GM12878 (cell line): ENCODE results near the gene PPT1. TPM values are rescaled to one million over a fixed set of nuclear protein-coding genes. Genes with fewer than 3 reads are reported as not detected.

ENCODE experiments used
- ATAC-seq: fragments of 200-7000 bp; cut with Tn5 transposase; 3 replicates; pipeline ENCODE4 v1.9.1; 2020; ENCODE audit warnings: mild to moderate bottlenecking, moderate library complexity
- BruUV-seq: library from RNA; stranded (reverse); fragments of 400-500 nt; replicated peaks from 2 replicates; lab custom pipeline; 2021; lab: Mats Ljungman, UMichigan
- CTCF ChIA-PET: fragments of 300-600 bp; sonication (Branson Sonifier 250); formaldehyde crosslinking; extraction: SDS; loops from one replicate; lab custom pipeline; 2021; ENCODE audit warnings: inconsistent platforms; lab: Yijun Ruan, JAX
- POLR2A ChIA-PET: fragments of 350-600 bp; formaldehyde crosslinking; extraction: SDS; loops from one replicate; lab custom pipeline; 2021; ENCODE audit warnings: inconsistent platforms; lab: Charles Lee
- RAD21 ChIA-PET: fragments of 300-600 bp; sonication (Branson Sonifier 250); formaldehyde crosslinking; loops from one replicate; lab custom pipeline; 2023; ENCODE audit warnings: antibody characterized with exemption; ENCODE audit not compliant: unreplicated experiment; lab: Charles Lee
- SMC1A ChIA-PET: fragments of 300-600 bp; sonication (Branson Sonifier 250); formaldehyde crosslinking; loops from one replicate; lab custom pipeline; 2023; ENCODE audit not compliant: unreplicated experiment, uncharacterized antibody; lab: Charles Lee
- DNase-seq: peaks from one replicate; pipeline ENCODE4 v3.0.0-alpha.2; 2011; ENCODE audit warnings: low read depth, low spot score
- FAIRE-seq: peaks from 3 replicates; lab custom pipeline; 2011; peaks lifted over from hg19 to GRCh38; lab: Jason Lieb, UNC
- H2AFZ ChIP-seq: 2 replicates; pipeline ENCODE4 v1.6.0; 2011; ENCODE audit warnings: low read depth, low read length, control low read depth; ENCODE audit not compliant: control insufficient read depth
- H3K27ac ChIP-seq: 2 replicates; pipeline ENCODE4 v1.5.1; 2011; ENCODE audit warnings: control low read depth; ENCODE audit not compliant: control insufficient read depth, insufficient read depth
- H3K27me3 ChIP-seq, 2 experiments: replicated peaks in 1 of 2; 2 replicates each; pipeline versions ENCODE4 v1.6.0 to v1.6.1; 2011; ENCODE audit warnings: low read length in 1 of 2; ENCODE audit not compliant: control insufficient read depth in 2 of 2, insufficient read depth in 2 of 2
- H3K36me3 ChIP-seq, 2 experiments: 2 replicates each; pipeline ENCODE4 v1.5.1; 2011; ENCODE audit warnings: low read length in 1 of 2; ENCODE audit not compliant: control insufficient read depth in 2 of 2, insufficient read depth in 2 of 2
- H3K4me1 ChIP-seq: 2 replicates; pipeline ENCODE4 v1.6.1; 2011; ENCODE audit warnings: mild to moderate bottlenecking, low read length, moderate library complexity, mixed read lengths; ENCODE audit not compliant: control insufficient read depth, insufficient read depth
- H3K4me2 ChIP-seq: 2 replicates; pipeline ENCODE4 v1.6.0; 2011; ENCODE audit warnings: control low read depth; ENCODE audit not compliant: control insufficient read depth, insufficient read depth
- H3K4me3 ChIP-seq: fragments of 200-600 bp; sonication (generic); 2 replicates; pipeline ENCODE4 v1.5.1; 2016
- H3K79me2 ChIP-seq: 2 replicates; pipeline ENCODE4 v1.6.0; 2011; ENCODE audit warnings: low read length; ENCODE audit not compliant: control insufficient read depth, insufficient read depth
- H3K9ac ChIP-seq: 2 replicates; pipeline ENCODE4 v1.8.0; 2011; ENCODE audit warnings: low read length, control low read depth, mixed read lengths; ENCODE audit not compliant: control insufficient read depth, insufficient read depth
- H3K9me3 ChIP-seq: replicated peaks from 3 replicates; pipeline ENCODE4 v1.5.1; 2011; ENCODE audit warnings: mild to moderate bottlenecking, low read length; ENCODE audit not compliant: control insufficient read depth, insufficient read depth
- H4K20me1 ChIP-seq: 2 replicates; pipeline ENCODE4 v1.6.0; 2011; ENCODE audit not compliant: control insufficient read depth, insufficient read depth
- ATF3 ChIP-seq: IDR thresholded peaks from 2 replicates; pipeline ENCODE4 v1.6.1; 2011; ENCODE audit warnings: low read depth, mild to moderate bottlenecking, low read length, moderate library complexity, borderline replicate concordance; ENCODE audit errors: extremely low read depth
- BRCA1 ChIP-seq: IDR thresholded peaks from 2 replicates; pipeline ENCODE4 v1.6.1; 2011; ENCODE audit warnings: low read depth, low read length, improper control_type of control experiment
- JUND ChIP-seq: IDR thresholded peaks from 2 replicates; pipeline ENCODE4 v1.6.1; 2012; ENCODE audit warnings: low read depth, mild to moderate bottlenecking, low read length, improper control_type of control experiment, moderate library complexity
- MAX ChIP-seq: IDR thresholded peaks from 2 replicates; pipeline ENCODE4 v1.6.1; 2012; ENCODE audit warnings: low read depth, low read length, improper control_type of control experiment
- PKNOX1 ChIP-seq: fragments of 450-650 bp; IDR thresholded peaks from 2 replicates; pipeline ENCODE4 v1.6.1; 2016; ENCODE audit warnings: mild to moderate bottlenecking
- PRDM15 ChIP-seq: fragments of 450-650 bp; formaldehyde crosslinking; IDR thresholded peaks from 2 replicates; pipeline ENCODE4 v1.4.0; 2020; ENCODE audit warnings: mild to moderate bottlenecking, moderate library complexity
- RELB ChIP-seq: fragments of 450-650 bp; IDR thresholded peaks from 2 replicates; pipeline ENCODE4 v1.6.1; 2017; ENCODE audit warnings: low read depth, mild to moderate bottlenecking, moderate library complexity
- ZZZ3 ChIP-seq: IDR thresholded peaks from 2 replicates; pipeline ENCODE4 v1.6.1; 2011; ENCODE audit warnings: low read depth; ENCODE audit not compliant: control insufficient read depth, insufficient read length
- WGBS: methylation state at CpG from one replicate; pipeline ENCODE4 v1.1.6; 2016; ENCODE audit warnings: low lambda C conversion rate; ENCODE audit not compliant: insufficient replicate concordance, insufficient coverage; ENCODE audit errors: missing lambda C conversion rate; 5-methylcytosine and 5-hydroxymethylcytosine counted together
- in situ Hi-C: fragments of 300-500 bp; cut with MboI; formaldehyde crosslinking; loops from 9 replicates; pipeline ENCODE4 v1.14.3; 2018; ENCODE audit warnings: mixed read lengths
- intact Hi-C: fragments of 100-400 bp; cut with micrococcal nuclease; formaldehyde crosslinking; loops from one replicate; pipeline ENCODE4 v1.14.2; 2022; ENCODE audit not compliant: unreplicated experiment
- polyA plus RNA-seq, 11 experiments: library from polyadenylated mRNA; depleted of rRNA in 4 of 11; unstranded in 6 of 11; stranded (reverse) in 5 of 11; fragments of >200 nt; fragmentation: Nextera tagmentation in 4 of 11; fragmentation: Illumina TruSeq in 1 of 11; extraction: Ambion mirVana in 4 of 11; extraction: Trizol in 1 of 11; gene quantifications; 1 replicate in 1 of 11; 2 replicates in 10 of 11; pipeline versions ENCODE4 v1.2.1 to v1.2.3, GENCODE V29; 2011 to 2016; ENCODE audit warnings: inconsistent platforms in 2 of 11, missing spikeins in 2 of 11, low read depth in 1 of 11
- total RNA-seq, 4 experiments: library from RNA; depleted of rRNA in 3 of 4; stranded (reverse); fragments of >200 nt in 3 of 4; fragmentation: Illumina TruSeq in 1 of 4; extraction: Trizol in 1 of 4; gene quantifications; 2 replicates each; pipeline versions ENCODE4 v1.2.1 to v1.2.3, GENCODE V29; 2013 to 2021

Gene PPT1
- total and polyA plus RNA-seq, 10 of the 15 experiments (the other 5 are each of a cell fraction or from before 2014, with no cell fraction given): 50.4 to 147 (median 103) TPM

GRCh38 chr1:40057310-40058030 lies 39.6 kb downstream of the PPT1 start:
- H3K9ac ChIP-seq: no peak overlapping the region
- WGBS: 100% methylated on average over 1 of the region's 1 CpG
- peak overlapping the region; percentile 72 for H3K4me2 ChIP-seq
- BruUV-seq: no TSS peak
- H2AFZ ChIP-seq: no peak overlapping the region
- SMC1A ChIA-PET: interaction anchor here (0.8 to 3.8 kb wide), 12 partner anchors 8 to 873 kb away, joined by 3 to 16 read pairs (median 5); partner anchors contain the start of gene CAP1
- H3K27me3 ChIP-seq: no peaks in the 10 kb centered on the region
- DNase-seq (no peak), ATAC-seq (no peak), FAIRE-seq (no peak)
- no peaks in the 10 kb centered on the region; the same call in 1 of the 2 replicates for H4K20me1 ChIP-seq
- H3K36me3 ChIP-seq: peaks cover 3 to 16% of the 10 kb centered on the region in 2 experiments
- in situ Hi-C loops: no loop called here
- TF ChIP-seq PRDM15 (CRISPR knock-in tag): no peak
- no peak for TF ChIP-seq ATF3
- TF ChIP-seq MAX: no peak
- no peak for TF ChIP-seq ZZZ3
- TF ChIP-seq BRCA1: no peak
- TF ChIP-seq RELB: no peak
- no peak for TF ChIP-seq PKNOX1
- no peak for TF ChIP-seq JUND
- peaks cover 32% of the 10 kb centered on the region for H3K4me1 ChIP-seq
- POLR2A ChIA-PET: interaction anchor here (1.0 to 2.1 kb wide), 4 partner anchors 12 to 18 kb away, joined by 4 to 7 read pairs (median 6); partner anchors contain the start of gene CAP1
- CTCF ChIA-PET: interaction anchor here (0.7 to 7.2 kb wide), 13 partner anchors 8 to 257 kb away, joined by 3 to 41 read pairs (median 3); partner anchors contain the start of gene CAP1
- H3K79me2 ChIP-seq: peaks cover 77% of the 10 kb centered on the region
- intact Hi-C loops: no loop called here
- H3K4me3 ChIP-seq: no peak overlapping the region
- H3K27ac ChIP-seq: peak overlapping the region; percentile 84; the same call in 1 of the 2 replicates
- RAD21 ChIA-PET: interaction anchor here (1.0 to 1.5 kb wide), 4 partner anchors 14 to 138 kb away, joined by 3 to 5 read pairs (median 3); no protein-coding TSS in a partner anchor
- no peaks in the 10 kb centered on the region for H3K9me3 ChIP-seq
